HG03442 (cell line): ENCODE data around the gene IGSF22.

Experiments used
- ATAC-seq: cut with Tn5 transposase; IDR thresholded peaks from one replicate; pipeline ENCODE4 v1.9.1; 2021; ENCODE audit warnings: mild to moderate bottlenecking, moderate library complexity; ENCODE audit not compliant: unreplicated experiment

Gene IGSF22

DNA sequence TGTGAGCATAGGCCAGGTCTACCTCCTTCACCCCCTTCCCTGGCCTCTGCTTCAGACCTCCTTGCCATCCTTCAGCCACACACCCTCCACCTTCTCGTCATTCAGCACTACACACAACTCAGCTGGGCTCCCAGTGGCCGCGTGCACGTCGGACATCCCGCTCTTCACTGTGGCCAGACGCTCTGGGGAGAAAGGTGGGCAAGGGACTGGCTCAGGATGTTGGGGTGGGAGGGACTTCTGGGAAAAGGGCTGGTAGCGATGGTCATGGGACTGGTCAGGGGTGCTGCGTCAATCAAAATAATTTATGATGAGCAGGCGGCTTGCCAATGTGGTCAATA is 11.6 kb downstream of the IGSF22 start:
- ATAC-seq, result no peak

DNA sequence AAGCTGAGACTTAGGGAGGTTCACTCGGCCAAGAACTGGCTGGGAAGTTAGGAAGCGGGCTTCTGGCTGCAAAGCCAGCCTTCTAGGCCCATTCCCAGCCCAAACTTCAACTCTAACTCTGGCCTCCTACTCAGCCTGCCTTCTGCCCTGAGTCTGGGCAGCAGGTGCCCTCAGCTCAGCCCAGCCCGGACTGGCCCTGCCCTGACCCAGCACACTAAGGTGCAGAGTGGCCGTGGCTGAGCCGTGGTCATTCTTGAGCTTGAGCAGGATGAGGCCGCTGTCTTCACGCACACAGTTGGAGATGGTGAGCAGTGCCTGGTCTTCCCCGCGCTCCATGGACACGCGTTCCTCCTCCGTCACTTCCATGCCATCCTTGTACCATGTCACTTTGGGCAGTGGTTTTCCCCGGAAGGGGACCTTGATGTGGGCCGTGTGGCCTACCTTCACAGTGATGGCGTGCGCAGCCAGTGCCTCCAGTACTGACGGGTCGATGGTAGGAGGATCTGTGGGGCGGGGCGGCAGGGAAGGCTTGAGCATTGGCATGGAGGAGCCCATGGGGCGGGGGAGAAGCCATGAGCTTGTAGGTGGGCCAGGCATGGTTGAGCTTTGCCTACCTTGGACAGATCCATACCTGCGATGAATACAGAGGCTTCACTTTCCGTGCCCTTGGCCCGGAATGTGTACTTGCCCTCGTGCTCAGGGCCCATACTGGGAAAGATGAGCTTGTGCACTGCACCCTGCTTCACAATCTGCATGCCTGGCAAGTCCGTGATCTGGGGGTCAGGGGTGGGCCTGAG is 12.1 kb downstream of the IGSF22 start:
- ATAC-seq, result no peak

DNA sequence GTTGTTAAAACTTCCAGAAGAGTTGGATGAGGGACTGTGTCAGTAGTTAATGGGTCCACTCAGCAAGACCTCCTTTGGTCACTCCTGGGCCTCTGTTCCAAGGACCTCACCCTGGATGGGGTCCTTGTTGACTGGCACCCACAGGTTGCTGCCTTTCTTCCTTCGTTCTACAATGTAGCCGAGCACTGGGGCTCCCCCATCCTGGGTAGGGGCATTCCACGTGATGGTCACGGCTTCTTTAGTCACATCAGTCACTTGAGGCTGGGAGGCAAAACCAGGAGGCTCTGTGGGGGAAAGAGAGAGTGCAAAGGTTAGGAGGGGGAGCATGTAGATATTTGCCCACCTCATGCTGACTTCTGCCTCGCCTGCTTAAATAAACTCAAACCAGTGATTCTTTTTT is 15.4 kb downstream of the IGSF22 start:
- ATAC-seq, result no peak

DNA sequence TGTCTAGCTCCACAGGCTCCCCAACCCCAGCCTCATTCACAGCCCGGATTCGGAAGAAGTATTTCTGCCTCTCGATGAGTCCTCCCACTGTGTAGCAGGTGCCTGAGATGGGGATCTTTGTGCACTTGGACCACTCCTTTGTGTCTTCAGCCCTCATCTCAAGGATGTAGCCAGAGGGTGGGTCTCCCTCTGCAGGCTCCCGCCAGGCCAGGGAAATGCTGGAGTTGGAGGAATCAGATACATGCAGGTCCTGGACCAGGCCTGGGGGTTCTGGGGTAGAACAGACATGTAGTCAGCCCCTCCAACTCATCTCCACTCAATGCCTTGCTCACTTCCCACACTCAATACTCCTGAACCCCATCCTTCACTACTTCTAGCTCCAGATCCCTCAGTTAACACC is 16.6 kb downstream of the IGSF22 start:
- no peak for ATAC-seq

DNA sequence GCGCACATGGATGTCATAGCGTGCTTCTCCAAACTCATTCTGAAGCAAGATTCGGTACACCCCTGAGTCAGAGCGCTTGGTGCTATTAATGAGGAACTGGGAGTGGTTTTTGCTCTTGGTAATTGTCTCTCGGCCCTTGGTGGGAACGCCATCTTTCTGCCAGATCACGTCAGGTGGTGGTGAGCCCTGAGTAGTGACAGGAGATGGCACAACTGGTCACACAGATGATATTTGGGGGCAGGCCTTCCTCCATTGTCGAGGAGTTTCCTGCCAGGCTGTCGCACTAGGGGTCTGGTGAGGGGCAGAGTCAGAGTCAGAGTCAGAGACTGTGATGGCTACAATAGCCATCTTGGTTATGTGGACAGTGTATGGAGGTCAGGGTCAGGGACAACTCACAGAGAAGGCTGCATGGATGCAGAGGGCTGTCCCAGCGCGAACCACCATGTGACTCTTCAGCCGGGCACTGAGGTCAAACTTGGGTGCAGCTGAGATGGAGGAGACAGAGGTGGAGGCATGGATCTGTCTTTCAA is 18.1 kb downstream of the IGSF22 start:
- ATAC-seq, result no peak

DNA sequence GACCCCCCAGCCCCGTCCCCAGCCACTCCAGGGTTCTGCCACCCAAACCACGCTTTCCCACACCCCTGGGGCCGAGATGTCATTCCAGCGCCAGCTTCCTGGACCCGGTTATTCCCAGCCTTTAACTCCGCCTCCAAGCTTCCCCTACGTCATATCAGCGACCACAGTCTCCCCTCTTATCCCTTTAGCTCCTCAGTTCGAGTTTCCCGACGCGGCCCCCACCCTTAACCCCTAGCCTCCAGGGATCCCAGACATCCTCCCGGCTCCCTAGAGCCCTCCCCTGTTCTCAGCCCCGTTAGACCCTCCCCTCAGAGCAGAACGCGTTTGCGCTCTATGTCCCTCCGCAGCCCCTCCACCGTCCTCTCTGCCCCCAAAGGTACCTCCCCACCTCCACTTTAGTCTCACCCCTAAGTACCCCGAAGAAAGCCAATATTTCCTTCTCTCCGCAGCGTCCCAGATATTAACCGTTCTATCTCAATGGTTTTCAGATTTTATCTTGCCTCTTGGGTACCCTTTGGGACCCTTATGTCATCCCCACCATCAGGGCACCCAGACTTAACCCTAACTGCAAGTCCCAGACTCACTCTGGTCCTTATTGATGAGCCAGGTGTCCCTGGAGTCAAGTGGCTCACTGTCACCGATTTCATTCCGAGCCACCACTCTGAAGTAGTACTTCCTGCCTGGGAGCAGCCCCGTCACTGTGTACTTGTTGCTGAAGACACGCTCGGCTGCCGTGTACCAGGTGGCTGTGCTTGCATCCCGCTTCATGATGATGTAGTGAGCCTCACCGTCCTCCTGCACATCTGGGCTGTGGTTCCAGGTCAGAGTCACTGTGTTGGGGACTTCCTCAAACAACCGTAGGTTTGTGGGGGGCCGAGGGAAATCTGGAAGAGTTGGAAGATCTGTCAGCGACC is 19.4 kb downstream of the IGSF22 start:
- ATAC-seq, result peak; percentile 52

DNA sequence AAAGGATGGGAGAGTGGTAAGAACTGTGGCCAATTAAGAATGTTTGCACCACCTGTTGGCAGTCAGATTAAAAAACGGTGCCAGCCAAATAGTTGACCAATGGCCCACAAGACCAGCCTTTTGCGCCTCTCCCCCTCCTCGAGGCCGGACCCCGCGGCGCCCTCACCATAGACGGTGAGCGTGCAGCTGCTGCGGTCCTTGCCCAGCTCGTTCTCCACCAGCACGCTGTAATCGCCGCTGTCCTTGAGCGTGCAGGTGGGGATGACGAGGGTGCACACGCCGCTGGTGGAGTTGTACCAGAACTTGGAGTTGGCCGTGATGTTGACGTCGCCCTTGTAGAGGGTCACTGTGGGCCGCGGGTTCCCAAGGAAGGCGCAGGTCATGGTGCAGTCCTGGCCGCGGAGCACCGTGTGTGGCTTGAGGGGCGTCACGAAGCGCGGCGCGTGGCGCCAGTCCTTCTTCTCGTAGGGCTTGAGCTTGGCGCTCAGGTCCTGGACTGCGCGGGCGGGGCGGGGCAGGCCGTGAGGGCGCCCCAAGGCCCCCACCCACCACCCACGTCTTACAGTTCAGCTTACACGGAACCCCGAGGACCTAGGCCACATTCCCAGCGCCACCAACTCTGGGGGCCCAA is 20.2 kb downstream of the IGSF22 start:
- ATAC-seq, result no peak

DNA sequence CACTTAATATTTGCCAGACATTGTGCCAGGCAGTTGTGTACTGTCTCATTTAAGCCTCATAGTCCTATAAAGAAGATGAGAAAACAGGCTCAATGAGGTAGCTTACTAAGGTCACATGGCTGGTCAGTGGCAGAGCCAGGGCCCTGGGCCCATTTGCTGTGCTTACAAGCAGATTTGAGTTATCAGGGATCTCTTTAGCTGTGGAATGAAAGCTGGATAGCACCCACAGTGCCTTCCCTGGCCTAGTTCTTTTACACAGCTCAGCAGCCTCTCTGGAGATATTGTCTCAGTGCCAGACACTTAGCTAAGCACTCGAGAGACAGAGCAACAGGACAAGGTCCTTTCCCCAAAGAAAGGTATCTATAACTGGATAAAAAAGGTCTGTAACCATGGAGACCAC is 21.3 kb downstream of the IGSF22 start:
- no peak for ATAC-seq

DNA sequence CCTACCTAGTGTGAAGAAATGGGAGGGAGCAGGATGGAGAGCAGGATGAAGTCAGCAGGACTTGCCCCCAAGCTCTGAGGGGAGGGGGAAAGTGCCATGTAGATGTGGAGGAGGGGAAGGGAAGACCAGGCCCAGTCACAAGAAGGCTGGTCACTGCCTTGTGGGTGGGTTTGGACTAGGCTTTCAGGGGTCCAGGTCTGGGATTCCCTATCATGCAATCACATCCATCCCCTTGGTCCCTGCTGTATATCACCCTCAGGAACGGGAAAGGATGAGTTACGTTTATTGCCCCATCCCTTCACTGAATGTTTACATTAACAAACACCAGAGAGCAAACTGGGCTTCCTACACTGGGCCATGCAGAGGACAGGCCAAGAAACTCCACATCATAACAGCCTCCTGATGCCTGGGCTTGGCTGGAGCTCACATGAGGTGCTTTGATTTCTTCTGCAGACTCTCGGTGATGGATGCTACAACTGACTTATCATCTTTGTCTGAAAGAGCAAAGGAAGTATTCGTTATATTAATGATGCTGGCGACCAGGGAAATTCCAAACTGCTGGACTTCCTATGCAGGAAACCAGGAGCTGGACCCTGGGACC is 21.8 kb downstream of the IGSF22 start:
- no peak for ATAC-seq

DNA sequence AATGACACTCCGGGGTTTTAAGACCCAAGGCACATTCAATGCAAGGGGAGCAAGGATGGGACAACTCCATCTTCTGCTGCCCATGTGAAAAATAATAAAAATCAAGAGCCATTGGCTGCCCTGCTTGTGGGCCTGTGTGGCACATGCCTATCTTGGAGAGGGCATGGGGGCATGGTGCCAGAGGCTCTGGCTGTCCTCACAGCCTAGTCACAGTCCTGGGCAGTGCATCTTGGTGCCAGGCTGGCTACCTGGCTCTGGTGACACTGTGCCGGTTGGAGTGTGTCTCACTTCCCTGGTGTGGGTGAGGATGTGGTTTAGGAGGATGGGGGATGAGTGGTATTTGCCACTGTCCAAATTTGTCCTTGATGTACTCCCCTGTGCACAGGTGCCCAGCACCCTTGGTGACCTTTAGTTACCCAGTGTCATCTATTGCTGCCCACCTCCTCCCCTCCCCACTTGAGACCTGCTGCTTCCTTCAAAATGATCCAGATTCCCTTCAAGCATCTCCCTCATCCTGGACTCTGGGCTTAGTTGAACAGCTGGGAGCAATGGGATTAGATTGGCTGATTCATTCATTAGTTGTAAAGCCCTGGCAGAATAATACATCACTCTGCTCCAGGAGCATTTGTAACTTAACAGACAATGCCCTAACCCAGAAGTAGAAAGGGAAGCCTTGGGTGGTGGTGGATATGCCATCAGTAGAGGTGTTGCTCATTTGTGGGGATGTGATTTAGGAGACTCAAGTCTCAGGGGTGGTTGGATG is 22.8 kb downstream of the IGSF22 start:
- no peak for ATAC-seq

DNA sequence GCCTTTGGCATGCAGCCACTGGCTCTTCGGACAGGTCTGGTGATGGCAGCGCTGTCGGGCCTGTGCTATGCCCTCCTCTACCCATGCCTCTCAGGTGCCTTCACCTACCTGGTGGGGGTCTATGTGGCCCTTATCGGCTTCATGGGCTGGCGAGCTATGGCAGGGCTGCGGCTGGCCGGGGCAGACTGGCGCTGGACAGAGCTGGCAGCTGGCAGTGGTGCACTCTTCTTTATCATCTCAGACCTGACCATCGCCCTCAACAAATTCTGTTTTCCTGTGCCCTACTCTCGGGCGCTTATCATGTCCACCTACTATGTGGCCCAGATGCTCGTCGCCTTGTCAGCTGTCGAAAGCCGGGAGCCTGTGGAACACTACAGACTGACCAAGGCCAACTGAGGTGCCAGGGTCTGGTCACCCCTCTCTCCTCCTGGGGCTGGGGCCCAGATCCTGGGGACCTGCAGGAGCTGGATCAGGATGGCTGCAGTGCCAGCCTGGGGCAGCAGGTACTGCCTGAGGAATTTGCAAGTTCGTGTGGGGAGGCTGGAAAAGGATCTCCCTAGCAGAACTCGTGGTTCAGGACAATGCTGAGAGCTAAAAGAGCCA is 24.3 kb downstream of the IGSF22 start:
- ATAC-seq, result no peak

DNA sequence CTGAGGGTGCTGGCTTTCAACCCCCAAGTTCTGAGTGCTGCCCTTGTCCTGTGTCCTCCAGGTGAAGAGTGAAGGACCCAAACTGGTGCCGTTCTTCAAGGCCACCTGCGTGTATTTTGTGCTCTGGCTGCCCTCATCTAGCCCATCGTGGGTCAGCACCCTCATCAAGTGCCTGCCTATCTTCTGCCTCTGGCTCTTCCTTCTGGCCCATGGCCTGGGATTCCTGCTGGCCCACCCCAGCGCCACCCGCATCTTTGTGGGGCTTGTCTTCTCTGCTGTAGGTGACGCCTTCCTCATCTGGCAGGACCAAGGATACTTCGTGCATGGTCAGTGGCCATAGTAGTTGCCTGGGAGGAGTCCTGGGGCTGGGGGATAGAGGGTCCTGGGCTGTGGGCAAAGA is 25.1 kb downstream of the IGSF22 start:
- no peak for ATAC-seq

DNA sequence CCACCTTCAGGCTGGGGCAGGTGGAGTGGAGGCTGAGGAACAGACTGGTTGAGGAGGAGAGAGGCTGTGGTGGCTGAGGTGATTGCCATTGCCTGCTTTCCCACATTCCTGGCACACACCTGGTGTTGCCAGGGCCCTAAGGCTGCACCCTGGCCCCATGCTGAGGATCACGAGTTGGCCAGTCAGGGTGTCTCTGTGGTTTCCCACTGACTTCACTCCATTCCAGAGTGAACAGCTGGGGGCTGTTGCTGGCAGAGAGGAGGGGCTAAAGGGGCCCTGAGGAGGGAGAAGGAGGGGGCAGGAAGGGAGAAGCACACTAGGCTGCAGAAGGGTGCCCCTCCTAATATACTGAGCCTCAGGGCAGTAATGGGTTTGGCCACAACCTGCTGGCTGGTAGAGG is 25.6 kb downstream of the IGSF22 start:
- ATAC-seq, result no peak

DNA sequence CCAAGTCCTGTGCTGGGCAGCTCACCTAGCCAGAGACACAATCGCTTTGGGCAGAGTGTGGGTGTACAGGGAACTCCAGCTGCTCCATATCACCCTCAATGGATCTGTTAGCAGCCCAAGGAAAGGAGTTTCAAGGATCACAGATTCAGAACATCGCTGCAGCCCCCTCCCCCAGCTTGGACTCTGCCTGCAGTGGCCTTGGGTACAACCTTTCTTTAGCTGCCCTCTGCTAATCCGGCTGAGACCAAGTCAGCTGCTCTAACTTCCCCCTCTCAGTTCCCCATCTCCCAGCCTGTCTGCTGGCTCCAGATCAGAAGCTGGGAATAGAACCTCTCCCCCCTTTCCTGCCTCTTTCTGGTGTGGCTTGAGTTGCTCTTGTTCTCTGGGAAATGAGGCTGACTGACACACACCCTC is 26.1 kb downstream of the IGSF22 start:
- no peak for ATAC-seq

DNA sequence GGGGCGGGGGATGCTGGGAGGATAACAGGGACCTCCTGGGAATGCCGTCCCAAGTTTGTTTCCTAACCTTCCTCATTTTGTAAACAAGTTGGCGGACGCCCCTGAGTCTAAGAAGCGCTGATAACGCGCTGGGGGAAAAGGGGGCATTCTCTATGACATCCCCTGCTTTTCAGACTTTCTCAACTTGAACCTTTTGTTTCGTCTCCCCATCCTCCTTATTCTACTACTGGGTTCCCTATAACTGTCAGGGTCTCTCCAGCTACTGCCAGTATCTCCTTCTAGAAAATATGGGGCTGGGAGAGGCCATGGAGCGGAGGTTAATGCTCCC is 26.8 kb downstream of the IGSF22 start:
- no peak for ATAC-seq

DNA sequence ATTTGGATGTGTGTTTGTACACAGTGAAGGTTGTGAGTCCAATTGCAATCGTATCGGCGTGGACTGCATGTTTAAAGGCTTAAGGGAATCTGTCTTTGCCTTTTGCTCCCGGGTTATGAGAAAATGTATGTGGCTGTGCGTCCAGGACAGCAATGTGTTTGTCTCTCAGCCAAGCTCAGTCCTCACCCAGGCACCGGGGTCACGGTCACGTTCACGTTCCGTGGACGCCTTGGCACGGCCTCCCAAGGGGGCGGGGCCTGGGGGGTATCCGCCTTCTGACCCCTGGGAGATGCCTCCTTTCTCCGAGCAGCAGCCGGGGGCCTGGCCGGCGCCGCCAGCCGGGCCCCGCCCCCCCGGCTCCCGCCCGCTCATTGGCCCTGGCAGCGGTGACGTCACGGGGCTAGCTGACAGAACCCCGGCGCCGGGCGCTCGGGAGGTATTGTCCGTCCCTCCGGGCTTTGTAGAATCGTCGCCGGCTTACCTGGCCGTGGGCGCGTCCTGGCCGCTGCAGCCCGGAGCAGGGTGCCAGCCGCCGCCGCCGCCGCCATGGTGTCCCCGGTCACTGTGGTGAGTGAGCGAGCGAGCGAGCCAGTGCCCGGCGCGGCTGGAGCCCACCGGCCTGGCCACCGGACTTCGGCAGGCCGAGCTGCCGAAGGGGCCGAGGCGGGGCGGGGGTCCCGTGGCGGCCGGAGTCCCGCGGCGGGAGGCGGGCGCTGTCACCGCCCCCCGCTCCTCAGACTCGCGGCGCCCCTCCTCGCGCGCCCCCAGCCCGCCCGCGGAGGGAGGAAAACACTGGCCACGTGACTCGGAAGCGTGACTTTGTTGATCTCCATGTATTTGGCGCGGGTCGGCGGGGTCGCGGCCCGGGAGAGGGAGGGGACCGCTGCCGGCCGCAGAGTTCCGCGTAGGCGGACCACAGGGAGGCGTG is 27.4 kb downstream of the IGSF22 start, which contains the start of gene TMEM86A:
TSS of gene TMEM86A (plus strand) at position 439 of the 928 bp plus-strand sequence. CDS start at position 547, 108 bp downstream.
- peak; percentile 89 for ATAC-seq

DNA sequence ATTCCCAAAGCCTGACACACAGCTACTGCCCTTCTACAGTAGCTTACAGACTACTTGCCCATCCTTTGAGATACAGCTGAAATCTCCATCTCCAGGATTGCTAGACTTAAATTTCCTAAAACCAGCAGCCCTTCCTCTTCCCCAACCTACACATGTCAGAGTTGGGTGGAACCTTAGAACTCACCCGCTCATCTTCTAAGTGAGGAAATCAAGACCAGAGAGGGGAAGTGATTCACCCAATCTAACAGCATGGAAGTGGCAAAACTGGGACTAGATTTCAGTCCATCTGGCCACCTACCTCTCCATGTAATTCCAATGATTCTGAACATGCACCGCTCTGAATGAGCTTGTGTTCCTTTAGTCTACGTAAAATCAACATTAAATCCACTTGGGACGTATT is 28.4 kb downstream of the IGSF22 start:
- ATAC-seq, result no peak

DNA sequence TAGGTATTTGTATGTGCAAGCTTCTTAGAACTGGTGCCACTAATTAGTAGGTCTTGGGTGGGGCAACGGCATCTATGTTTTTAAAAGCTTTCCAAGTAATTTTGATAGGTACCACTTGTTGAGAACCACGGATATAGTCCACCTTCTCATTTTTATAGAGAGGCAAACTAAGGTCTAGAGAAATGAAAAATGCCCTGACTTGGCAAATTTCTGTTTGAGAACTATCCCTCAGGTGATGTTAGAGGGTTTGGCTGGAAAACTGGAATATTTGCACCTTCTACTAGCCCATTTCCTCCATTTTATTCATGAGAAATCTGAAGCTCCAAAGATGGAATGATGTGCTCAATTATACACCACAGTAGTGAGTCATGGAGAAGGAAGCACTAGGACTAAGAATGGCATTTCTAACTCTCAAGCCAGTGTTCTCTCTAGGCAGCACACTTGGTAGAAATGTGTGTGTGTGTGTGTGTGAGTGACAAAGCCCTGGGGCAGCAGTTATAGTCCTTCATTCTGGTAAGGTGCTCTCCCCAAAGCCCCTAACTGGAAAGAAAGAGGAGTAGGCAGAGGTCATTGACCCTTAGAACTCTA is 29.3 kb downstream of the IGSF22 start:
- ATAC-seq, result no peak
